Right ventricle myocardium inferior (tissue), 1 donor: Measurements from ENCODE around the gene GAB3. TPM values are rescaled to one million over a fixed set of nuclear protein-coding genes. Genes with fewer than 3 reads are reported as not detected.
"Not testable (repeated sequence)": the region's sequence is repeated elsewhere in the genome, so short reads cannot be mapped to it uniquely, and the experiment has no call there.

ENCODE experiments used
- ATAC-seq: fragments of 200-7000 bp; cut with Tn5 transposase; one replicate; pipeline ENCODE4 v1.9.1; 2020; ENCODE audit warnings: mild to moderate bottlenecking, moderate library complexity
- DNase-seq: peaks from one replicate; pipeline ENCODE4 v3.0.0; 2021; ENCODE audit errors: missing footprints
- intact Hi-C: fragments of 100-400 bp; cut with DNase I; formaldehyde crosslinking; loops from one replicate; pipeline ENCODE4 v1.11.0; 2022
- total RNA-seq: library from RNA; stranded (reverse); fragmentation: NEBNext Ultra II Directional; extraction: Animal tissue kit (Norgen Biotek cat#: 25700); gene quantifications from one replicate; pipeline ENCODE4 v1.2.1, GENCODE V29; 2021
- donor health status: DM: no; HTN: yes; CAD: no; lungs with severe emphysema.

The GAB3 gene
- total RNA-seq, 1 donor from 2014 or later = 12.1 TPM

DNA sequence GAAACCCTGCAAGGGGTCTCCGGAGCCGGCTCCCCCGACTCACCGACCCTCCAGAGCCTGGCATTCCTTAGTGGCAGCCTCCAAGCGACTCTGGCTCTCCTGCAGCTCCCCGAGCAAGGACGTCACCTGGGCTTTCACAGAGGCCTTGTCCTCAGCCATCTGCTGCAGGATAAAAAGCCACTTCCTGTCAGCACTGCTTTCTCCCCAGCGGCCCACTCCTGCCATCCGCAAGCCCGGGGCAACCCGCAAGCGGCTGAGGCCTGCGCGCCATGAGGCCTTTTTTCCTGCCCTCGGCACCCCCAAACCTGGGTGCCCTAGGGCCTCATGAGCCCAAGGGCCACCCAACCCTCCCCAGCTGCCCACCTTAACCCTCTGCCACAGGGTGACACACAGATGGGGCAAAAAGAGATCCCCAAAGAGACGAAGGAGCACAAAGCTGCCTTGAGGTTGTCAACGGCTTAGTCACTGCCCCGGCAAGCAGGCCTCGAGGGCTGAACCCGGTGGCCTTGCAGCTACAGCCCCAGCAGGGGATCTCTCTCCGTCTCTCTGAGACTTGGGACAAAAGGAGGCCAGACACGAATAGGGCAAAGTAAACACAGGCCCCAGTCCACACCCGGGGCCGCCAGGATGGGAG is 105.0 kb downstream of the GAB3 start:
- ATAC-seq, intact Hi-C loops, DNase-seq: not testable (repeated sequence)

DNA sequence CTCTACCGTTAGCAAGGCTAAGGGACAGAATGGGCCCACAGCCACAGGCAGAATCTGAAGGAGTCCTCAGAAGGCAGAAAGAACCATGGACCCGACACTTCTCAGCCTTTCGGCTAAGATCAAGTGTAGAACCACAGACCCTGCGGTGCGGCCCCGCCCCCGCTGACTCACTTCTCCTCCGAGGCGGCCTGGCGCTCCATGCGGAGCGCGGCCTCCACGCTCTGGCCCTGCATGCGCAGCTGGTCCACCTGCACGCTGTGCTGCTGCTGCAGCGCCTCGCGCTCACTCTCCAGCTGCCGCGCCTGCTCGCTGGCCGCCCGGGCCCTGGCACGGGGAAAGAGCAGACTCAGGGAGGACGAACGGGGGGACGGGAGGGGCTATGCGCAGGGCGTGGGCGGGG is 107.2 kb downstream of the GAB3 start:
- ATAC-seq, intact Hi-C loops, DNase-seq: not testable (repeated sequence)

DNA sequence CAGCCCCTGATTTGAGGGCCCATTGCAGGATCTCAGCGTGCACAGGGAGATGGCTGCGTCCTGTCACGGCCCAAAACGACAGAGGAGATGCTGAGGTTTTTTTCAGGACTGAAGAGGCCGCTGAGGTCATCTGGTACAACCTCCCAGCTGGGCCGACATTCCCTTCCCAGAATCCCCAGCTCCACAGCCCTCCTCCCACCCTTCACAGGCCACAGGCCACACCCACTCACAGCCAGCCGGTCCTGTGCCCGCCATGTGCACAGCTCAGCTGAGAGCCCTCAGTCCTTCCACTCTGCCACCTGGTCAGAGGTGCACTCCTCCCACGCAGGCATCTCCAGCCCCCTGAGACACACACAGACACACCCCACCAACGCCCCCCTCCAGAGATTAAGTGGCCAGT is 109.1 kb downstream of the GAB3 start:
- intact Hi-C loops, DNase-seq: not testable (repeated sequence)
- ATAC-seq = peak; percentile 92

GRCh38 chrX:154633661-154634060 is 117.2 kb downstream of the GAB3 start:
- intact Hi-C loops, DNase-seq, ATAC-seq: not testable (repeated sequence)

- ATAC-seq, intact Hi-C loops, DNase-seq: not testable (repeated sequence)
Measured at GRCh38 chrX:154630949-154631348, 119.9 kb downstream of the GAB3 start.

DNA sequence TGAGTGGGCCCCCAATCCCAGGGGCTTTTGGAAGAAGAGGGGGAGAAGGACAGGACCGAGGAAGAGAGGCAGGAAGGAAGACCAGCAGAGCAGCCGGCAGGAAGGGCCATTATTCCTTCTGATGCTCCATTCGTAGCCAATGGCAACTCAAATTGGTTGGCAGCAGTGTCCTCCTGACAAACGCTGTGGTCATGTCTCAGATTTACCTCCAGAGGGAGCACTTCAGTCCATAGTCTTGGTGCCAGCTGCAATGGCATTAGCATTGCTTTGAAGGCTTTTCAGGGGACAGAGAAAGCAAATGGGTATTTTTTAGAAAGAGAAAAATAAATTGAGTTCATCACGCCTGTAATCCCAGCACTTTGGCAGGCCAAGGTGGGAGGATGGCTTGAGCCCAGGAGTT is 121.9 kb downstream of the GAB3 start:
- intact Hi-C loops, DNase-seq: not testable (repeated sequence)
- peak; percentile 60 for ATAC-seq

Other genes starting within 250 kb of the GAB3 start
- gene FAM3A, start 234.8 kb downstream of the GAB3 start, total RNA-seq = 62.1 TPM
- gene G6PD, start 204.2 kb downstream of the GAB3 start, total RNA-seq = 15.0 TPM
- gene IKBKG, start 203.5 kb downstream of the GAB3 start, total RNA-seq = 15.5 TPM
- gene CTAG1A, start 165.9 kb downstream of the GAB3 start, total RNA-seq = not detected
- gene CTAG1B, start 131.8 kb downstream of the GAB3 start, total RNA-seq = not detected
- gene CTAG2, start 97.5 kb downstream of the GAB3 start, total RNA-seq = not detected
- 19.7 TPM for gene DKC1, start 11.8 kb upstream of the GAB3 start, total RNA-seq
- gene MPP1, start 54.4 kb upstream of the GAB3 start, total RNA-seq = 40.7 TPM
- gene SMIM9, start 83.6 kb upstream of the GAB3 start, total RNA-seq = not detected
- 33.1 TPM for gene F8A1, start 135.3 kb upstream of the GAB3 start, total RNA-seq